Measurements from ENCODE around the gene UBAP2.

Gene UBAP2, protein sequence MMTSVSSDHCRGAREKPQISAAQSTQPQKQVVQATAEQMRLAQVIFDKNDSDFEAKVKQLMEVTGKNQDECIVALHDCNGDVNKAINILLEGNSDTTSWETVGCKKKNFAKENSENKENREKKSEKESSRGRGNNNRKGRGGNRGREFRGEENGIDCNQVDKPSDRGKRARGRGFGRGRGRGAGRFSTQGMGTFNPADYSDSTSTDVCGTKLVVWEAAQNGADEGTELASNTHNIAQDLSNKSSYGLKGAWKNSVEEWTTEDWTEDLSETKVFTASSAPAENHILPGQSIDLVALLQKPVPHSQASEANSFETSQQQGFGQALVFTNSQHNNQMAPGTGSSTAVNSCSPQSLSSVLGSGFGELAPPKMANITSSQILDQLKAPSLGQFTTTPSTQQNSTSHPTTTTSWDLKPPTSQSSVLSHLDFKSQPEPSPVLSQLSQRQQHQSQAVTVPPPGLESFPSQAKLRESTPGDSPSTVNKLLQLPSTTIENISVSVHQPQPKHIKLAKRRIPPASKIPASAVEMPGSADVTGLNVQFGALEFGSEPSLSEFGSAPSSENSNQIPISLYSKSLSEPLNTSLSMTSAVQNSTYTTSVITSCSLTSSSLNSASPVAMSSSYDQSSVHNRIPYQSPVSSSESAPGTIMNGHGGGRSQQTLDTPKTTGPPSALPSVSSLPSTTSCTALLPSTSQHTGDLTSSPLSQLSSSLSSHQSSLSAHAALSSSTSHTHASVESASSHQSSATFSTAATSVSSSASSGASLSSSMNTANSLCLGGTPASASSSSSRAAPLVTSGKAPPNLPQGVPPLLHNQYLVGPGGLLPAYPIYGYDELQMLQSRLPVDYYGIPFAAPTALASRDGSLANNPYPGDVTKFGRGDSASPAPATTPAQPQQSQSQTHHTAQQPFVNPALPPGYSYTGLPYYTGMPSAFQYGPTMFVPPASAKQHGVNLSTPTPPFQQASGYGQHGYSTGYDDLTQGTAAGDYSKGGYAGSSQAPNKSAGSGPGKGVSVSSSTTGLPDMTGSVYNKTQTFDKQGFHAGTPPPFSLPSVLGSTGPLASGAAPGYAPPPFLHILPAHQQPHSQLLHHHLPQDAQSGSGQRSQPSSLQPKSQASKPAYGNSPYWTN

DNA sequence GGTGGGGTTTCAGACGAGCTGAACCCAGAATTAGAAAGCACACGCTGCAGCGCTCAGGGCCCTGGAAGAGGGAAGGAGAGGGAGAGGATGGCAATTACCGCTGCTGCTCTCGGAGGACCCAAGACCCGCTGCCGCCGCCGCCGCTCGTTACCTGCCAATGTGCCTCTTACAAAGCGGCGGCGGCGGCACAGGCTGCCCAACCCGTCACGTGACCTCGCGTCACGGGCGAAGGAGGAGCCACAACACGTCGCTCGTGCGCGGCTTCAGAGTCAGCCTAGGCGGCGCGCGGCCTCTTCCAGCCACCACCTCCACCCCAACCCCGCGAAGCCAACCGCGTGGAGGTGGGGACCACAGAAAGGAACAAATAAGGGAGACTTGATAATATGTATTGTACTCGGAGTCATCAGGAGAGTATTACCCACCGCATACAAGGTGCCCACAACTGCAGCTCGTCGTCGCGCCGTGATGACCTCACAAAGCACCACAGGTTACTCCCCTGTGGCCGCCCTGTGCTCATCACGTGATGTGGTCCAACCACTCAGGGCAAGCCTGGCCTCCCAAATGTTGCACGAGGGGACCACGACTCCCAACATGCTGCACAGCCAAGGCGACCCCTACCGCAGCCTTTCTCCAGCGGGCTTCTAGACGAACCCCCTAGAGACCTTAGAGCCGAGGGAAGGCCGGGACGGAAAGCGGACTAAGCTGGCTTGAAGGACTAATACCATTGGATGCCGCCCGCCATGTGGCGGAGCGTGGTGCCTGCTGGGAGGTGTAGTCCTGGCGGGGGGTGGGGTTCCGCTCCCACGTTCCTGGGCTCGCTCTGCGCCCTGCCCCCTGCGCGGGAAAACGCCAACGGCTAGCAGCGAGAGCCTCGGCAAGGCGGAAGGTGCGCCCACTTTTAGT, at the start of gene UBAP2:
Gene UBAP2, minus strand, starts transcription at position 161 of the 903 bp plus-strand sequence. CDS start 31,739 bp downstream, outside the sequence.
- in situ Hi-C loops (cut with MboI; ENCODE audit: low sequenced_read_pairs): no loop called here

DNA sequence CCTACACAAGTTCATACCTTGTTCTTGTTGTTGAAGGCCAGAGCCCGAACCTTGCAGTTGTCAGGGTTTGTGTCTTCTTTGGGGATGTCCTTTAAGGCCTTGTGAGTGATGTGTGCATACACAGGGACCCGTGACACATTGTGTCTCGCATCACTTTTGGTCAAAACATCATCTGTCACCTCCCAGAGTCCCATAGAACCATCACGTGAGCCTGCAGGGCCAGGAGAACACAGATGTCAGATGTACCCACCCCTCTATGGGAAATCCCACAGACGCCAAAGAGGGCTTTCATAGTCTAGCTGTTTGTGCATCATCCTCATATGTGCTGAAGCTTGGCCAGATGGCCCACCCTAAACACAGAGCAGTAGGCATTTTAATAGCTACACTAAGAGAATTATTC, 49.6 kb upstream of the UBAP2 start:
- in situ Hi-C loops (cut with MboI; ENCODE audit: low sequenced_read_pairs): no loop called here

- in situ Hi-C loops (cut with MboI; ENCODE audit: low sequenced_read_pairs): no loop called here
Observed at GRCh38 chr9:34097865-34098264, 49.2 kb upstream of the UBAP2 start.

GRCh38 chr9:34096751-34097150, 48.1 kb upstream of the UBAP2 start:
- in situ Hi-C loops (cut with MboI; ENCODE audit: low sequenced_read_pairs): no loop called here

GRCh38 chr9:34093578-34093977, 44.9 kb upstream of the UBAP2 start:
- in situ Hi-C loops (cut with MboI; ENCODE audit: low sequenced_read_pairs): no loop called here

- in situ Hi-C loops (cut with MboI; ENCODE audit: low sequenced_read_pairs): no loop called here
Observed at GRCh38 chr9:34089311-34089710, 40.6 kb upstream of the UBAP2 start.

- in situ Hi-C loops (cut with MboI; ENCODE audit: low sequenced_read_pairs): no loop called here
Observed at GRCh38 chr9:34087370-34087769, 38.7 kb upstream of the UBAP2 start.

DNA sequence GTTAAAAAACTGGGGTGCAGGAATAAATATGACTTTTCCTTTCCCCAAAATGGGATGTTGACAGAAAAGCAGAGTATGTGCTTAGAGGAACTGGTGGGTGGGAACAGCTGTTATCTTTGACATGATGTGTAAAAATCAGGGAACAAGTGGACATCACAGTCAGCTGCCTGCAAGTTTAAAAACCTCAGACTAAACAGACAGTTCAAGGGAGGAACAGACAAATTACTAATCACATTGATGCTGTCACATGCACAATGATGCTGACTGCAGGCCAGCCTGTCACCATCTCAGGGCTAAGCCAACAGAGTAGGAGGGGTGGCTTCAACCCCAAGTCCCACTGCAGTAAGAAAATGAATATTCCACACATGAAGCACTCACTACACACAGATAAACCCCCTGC, 38.2 kb upstream of the UBAP2 start:
- in situ Hi-C loops (cut with MboI; ENCODE audit: low sequenced_read_pairs): no loop called here

DNA sequence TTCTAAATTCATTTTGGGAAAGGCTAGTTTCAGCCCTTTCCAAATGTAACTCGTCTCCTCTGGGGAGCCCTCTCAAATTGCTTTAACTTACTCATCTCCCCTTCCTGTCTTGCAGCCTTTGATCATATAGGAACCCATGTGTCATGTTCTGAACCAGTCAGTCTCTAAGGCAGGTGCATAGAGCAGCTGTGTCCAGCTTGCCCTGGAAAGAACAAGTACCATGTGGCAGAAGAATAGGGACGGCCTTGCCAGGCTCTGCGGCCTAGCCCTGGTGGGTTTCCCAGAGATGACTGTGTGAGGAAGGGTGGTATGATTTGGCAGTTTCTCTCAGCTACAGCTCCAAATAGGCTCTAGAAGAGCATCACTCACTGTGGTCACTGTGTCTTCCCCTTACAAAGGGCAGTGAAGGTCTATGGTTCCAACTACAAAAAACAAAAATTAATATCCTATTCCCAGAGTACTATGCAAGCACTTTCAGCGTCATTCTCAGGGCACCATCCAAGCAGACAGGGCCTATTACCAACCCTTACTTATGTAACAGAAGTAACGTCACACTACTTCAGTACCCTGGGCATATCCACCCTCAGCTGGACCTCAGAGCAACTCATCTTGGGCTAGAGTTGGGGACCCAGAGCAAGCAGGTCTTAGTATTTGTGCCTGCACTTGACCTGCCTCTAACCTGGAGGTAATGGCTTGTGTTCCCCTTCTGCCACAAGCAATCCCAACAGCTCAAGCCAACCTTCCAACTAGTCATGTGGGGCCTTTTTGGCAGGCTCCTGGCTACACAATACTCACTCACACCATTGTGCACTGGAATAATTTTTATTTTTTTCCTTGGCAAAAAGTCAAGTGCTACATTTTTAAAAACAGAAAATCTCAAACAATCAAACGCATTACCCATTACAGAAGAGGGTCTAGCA, 37.2 kb upstream of the UBAP2 start:
- in situ Hi-C loops (cut with MboI; ENCODE audit: low sequenced_read_pairs): no loop called here

GRCh38 chr9:34084562-34084961, 35.9 kb upstream of the UBAP2 start:
- in situ Hi-C loops (cut with MboI; ENCODE audit: low sequenced_read_pairs): no loop called here

DNA sequence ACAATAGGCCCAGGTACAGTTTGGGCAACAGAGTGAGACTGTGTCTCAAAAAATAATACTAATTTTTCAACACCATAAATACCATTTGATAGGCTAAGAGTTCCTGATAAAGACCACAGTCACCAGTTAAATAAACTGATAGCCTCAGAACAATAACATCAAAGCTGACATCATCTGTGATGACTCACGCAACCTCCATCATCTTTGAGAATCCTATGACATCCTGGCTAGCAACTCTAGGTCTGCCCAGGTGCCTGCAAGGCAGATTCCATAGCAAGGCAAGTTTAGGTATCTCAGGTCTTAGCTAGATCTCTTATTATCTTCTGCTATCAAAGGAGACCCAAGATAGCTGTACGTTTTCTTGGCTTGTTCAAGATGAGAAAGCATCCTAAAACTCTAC, 30.5 kb upstream of the UBAP2 start:
- in situ Hi-C loops (cut with MboI; ENCODE audit: low sequenced_read_pairs): no loop called here

- in situ Hi-C loops (cut with MboI; ENCODE audit: low sequenced_read_pairs): no loop called here
Observed at GRCh38 chr9:34072868-34073590, 24.3 kb upstream of the UBAP2 start.

GRCh38 chr9:34072410-34072809, 23.7 kb upstream of the UBAP2 start:
- in situ Hi-C loops (cut with MboI; ENCODE audit: low sequenced_read_pairs): no loop called here

DNA sequence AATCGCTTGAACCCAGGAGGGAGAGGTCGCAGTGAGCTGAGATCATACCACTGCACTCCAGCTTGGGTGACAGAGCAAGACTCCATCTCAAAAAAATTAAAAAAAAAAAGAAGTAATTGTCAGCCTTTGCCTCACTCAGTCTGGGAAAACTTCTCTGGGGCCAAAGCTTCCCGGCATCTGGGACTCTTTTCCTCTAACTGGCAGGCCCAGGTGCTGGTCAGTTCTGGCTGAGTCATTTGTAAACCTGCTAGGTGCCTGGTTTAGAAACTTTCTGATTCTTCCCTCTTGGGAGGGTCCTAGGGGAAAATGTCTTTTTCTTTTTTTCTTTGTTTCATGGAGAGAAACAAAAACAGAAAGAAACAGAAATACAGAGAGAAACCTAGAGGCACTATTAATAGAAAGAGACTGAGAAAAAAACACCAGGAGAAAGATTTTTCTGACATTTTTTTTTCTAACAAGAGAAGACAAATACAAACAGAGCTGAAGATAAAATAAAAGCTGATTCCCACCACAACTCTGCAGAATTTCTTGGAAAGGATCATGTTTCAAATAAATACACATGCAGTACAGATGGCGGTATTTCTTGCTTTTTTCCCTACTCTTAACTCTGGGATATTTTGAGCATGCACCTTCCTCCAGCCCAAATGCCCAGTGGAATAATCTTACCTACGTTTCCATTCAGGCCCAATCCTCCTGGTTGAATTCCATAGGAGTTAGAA, 22.1 kb upstream of the UBAP2 start:
- in situ Hi-C loops (cut with MboI; ENCODE audit: low sequenced_read_pairs): no loop called here

GRCh38 chr9:34069831-34070230, 21.1 kb upstream of the UBAP2 start:
- in situ Hi-C loops (cut with MboI; ENCODE audit: low sequenced_read_pairs): no loop called here

GRCh38 chr9:34065541-34065940, 16.9 kb upstream of the UBAP2 start:
- in situ Hi-C loops (cut with MboI; ENCODE audit: low sequenced_read_pairs): no loop called here

- in situ Hi-C loops (cut with MboI; ENCODE audit: low sequenced_read_pairs): no loop called here
Observed at GRCh38 chr9:34059954-34060353, 11.3 kb upstream of the UBAP2 start.

DNA sequence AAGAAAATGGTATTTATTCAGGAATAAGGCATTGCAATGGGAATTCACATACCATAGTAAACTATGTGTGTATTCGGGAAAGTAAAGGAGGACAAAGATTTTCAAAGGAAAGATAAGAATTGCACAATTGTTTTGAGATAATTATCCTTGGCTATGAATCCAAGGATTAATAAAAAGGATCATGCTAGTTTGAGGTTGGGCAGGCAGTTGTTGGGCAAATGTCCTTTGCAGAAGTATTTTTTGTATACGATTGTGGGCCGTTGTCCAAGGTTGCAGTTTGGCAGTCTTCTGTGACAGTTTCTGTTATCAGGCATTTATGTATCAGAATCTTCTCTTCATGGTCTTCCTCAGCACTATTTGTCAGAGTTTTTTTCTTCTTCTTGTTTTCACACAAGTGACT, 10.6 kb upstream of the UBAP2 start:
- in situ Hi-C loops (cut with MboI; ENCODE audit: low sequenced_read_pairs): no loop called here
